HL-60 (cell line): ENCODE measurements around the gene SLC30A4.

Experiments
- DNase-seq, 2 experiments: peaks; one replicate each; pipeline ENCODE4 v3.0.0-alpha.2; 2010 to 2020; ENCODE audit warnings: low read depth in 1 of 2, low spot score in 1 of 2
- H3K27ac ChIP-seq: fragments of 250-450 bp; sonication (Bioruptor Pico); replicated peaks from 2 replicates; pipeline ENCODE4 v1.5.1; 2020; ENCODE audit warnings: mild to moderate bottlenecking, moderate library complexity
- H3K27me3 ChIP-seq: fragments of 250-450 bp; sonication (Bioruptor Pico); 2 replicates; pipeline ENCODE4 v1.5.1; 2021; ENCODE audit warnings: mild to moderate bottlenecking, moderate library complexity; ENCODE audit not compliant: insufficient read depth, poor library complexity, severe bottlenecking
- H3K4me3 ChIP-seq: replicated peaks from 2 replicates; pipeline ENCODE4 v1.5.1; 2011; ENCODE audit warnings: mild to moderate bottlenecking, control low read depth, low read length; ENCODE audit not compliant: insufficient read depth
- GABPA ChIP-seq: IDR thresholded peaks from 2 replicates; pipeline ENCODE4 v1.6.1; 2012; ENCODE audit warnings: low read depth
- POLR2AphosphoS5 ChIP-seq: IDR thresholded peaks from 2 replicates; pipeline ENCODE4 v1.6.1; 2012; ENCODE audit warnings: low read depth
- SPI1 ChIP-seq: IDR thresholded peaks from 2 replicates; pipeline ENCODE4 v1.6.1; 2012; ENCODE audit warnings: low read depth, mild to moderate bottlenecking, borderline replicate concordance
- TF ChIP-seq, protein P1 (sequence below): IDR thresholded peaks from 2 replicates; pipeline ENCODE4 v1.6.1; 2012; ENCODE audit warnings: low read depth; ENCODE audit not compliant: insufficient replicate concordance
- TF ChIP-seq, protein P2 (sequence below): IDR thresholded peaks from one replicate; pipeline ENCODE4 v1.5.1; 2011; ENCODE audit warnings: low read length, control low read depth, inconsistent platforms; ENCODE audit not compliant: insufficient read depth

Gene SLC30A4

DNA sequence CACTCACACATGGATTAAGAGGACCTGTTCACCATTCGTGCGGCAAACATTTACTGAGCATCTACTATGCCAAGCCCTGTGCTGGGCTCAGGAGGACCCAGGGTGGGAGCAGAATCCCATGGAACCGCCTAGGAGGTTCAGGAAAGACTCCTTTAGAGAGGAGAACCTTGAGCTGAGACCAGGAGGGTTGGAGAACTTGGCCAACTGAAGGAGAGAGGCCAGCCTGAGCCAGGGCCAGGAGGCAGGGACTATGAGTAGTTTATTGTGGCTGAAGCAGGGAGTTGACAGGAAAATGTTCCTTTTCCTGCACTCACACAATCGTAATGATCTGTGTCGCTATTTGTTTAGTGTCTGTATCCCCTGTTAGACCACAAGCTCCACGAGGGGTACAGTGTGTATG, 71.3 kb downstream of the SLC30A4 start:
- TF ChIP-seq SPI1: no peak
- no peak for TF ChIP-seq POLR2AphosphoS5
- TF ChIP-seq, protein P1, sequence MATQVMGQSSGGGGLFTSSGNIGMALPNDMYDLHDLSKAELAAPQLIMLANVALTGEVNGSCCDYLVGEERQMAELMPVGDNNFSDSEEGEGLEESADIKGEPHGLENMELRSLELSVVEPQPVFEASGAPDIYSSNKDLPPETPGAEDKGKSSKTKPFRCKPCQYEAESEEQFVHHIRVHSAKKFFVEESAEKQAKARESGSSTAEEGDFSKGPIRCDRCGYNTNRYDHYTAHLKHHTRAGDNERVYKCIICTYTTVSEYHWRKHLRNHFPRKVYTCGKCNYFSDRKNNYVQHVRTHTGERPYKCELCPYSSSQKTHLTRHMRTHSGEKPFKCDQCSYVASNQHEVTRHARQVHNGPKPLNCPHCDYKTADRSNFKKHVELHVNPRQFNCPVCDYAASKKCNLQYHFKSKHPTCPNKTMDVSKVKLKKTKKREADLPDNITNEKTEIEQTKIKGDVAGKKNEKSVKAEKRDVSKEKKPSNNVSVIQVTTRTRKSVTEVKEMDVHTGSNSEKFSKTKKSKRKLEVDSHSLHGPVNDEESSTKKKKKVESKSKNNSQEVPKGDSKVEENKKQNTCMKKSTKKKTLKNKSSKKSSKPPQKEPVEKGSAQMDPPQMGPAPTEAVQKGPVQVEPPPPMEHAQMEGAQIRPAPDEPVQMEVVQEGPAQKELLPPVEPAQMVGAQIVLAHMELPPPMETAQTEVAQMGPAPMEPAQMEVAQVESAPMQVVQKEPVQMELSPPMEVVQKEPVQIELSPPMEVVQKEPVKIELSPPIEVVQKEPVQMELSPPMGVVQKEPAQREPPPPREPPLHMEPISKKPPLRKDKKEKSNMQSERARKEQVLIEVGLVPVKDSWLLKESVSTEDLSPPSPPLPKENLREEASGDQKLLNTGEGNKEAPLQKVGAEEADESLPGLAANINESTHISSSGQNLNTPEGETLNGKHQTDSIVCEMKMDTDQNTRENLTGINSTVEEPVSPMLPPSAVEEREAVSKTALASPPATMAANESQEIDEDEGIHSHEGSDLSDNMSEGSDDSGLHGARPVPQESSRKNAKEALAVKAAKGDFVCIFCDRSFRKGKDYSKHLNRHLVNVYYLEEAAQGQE: no peak
- TF ChIP-seq, protein P2, sequence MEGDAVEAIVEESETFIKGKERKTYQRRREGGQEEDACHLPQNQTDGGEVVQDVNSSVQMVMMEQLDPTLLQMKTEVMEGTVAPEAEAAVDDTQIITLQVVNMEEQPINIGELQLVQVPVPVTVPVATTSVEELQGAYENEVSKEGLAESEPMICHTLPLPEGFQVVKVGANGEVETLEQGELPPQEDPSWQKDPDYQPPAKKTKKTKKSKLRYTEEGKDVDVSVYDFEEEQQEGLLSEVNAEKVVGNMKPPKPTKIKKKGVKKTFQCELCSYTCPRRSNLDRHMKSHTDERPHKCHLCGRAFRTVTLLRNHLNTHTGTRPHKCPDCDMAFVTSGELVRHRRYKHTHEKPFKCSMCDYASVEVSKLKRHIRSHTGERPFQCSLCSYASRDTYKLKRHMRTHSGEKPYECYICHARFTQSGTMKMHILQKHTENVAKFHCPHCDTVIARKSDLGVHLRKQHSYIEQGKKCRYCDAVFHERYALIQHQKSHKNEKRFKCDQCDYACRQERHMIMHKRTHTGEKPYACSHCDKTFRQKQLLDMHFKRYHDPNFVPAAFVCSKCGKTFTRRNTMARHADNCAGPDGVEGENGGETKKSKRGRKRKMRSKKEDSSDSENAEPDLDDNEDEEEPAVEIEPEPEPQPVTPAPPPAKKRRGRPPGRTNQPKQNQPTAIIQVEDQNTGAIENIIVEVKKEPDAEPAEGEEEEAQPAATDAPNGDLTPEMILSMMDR: no peak
- H3K27ac ChIP-seq: no peak overlapping the region

DNA sequence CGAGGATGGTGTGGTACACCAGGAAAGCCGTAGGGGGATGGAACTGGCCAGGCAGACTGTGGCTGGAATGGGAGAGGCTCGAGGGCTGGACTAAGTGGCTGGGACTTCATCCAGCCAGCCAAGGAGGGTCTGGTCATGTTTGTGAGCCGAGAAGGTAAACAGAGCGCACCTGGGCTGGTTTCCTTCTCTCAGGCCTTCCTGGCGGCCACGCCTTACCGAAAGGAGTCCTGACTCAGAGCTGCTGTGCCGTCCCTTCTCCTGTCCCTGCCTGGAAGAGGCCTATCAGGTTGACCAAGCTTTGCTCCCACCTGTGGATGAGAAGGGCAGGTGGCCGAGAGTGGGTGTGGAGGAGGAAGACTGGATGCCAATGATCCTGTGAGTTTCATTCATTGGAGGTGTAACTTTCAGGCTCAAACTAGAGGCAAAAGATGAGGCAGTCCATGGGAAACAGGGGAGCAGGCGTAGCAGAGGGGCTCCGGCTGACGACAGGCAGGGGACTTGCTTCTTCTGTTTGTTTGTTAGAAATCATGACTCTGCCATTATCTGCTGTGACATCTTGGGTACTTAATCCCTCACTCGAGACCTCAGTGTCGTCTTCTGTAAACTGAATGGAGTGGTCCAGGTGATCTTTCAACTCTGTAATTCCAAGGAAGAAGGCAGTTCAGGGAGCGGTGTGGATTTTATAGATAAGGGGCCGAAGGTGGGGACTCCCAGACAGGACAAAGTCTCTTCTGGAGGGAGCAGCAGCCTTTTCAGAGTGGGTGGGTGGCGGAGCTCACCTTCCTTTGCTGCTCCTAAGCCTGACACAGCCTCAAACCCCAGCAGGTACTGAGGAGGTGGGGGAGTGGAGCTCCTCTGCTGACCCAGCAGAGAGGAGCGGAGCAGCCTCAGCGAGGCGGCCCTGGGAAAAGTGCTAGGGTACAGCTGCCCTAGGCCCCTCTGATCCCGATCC, 72.4 kb downstream of the SLC30A4 start:
- no peaks in the 10 kb centered on the region for H3K27me3 ChIP-seq
- no peak overlapping the region for H3K27ac ChIP-seq
- TF ChIP-seq, protein P1: no peak
- TF ChIP-seq POLR2AphosphoS5: no peak
- no peak overlapping the region for H3K4me3 ChIP-seq
- DNase-seq: no peak

More for the DNA sequence above, 71.3 kb downstream of the SLC30A4 start:
- no peaks in the 10 kb centered on the region for H3K27me3 ChIP-seq
- DNase-seq: no peak
- no peak overlapping the region for H3K4me3 ChIP-seq

DNA sequence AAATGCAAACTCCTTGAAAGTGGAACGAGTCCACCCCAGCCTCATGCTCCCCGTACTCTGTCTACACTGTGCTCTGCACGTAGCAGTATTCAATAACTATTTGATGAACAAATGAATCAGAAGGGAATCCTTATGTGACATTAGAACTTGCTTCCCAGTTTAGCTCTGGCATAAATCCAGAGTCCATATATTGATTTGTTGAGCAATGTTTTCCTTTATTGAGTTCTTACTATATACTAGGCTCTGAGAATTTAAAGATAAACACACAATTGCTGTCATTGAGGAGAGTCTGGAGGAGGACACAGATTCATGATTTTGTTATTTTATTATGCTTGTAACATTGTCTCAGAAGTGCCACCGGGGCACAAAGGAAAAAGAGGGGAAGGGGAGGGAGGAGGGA, 73.2 kb downstream of the SLC30A4 start:
- Histone ChIP-seq H3K4me3 (no peak overlapping the region), H3K27me3 (no peaks in the 10 kb centered on the region), H3K27ac (no peak overlapping the region)
- no peak for DNase-seq
- TF ChIP-seq SPI1 (no peak), GABPA (no peak), POLR2AphosphoS5 (no peak)
- TF ChIP-seq, protein P2: no peak
- TF ChIP-seq, protein P1: no peak
